Left lung (tissue), 10 donors: ENCODE measurements around the gene DSP. TPM values are rescaled to one million over a fixed set of nuclear protein-coding genes. Genes with fewer than 3 reads are reported as not detected.

Source experiments
- ATAC-seq: fragments of 200-7000 bp; cut with Tn5 transposase; one replicate; pipeline ENCODE4 v1.9.1; 2020; ENCODE audit warnings: moderate library complexity
- DNase-seq, 4 donors: peaks; one replicate each; pipeline ENCODE4 v3.0.0-alpha.2; 2013 to 2020
- H3K27ac ChIP-seq, 2 donors: fragments of 200-600 bp; sonication (generic) in 1 of 2; one replicate each; pipeline versions ENCODE4 v1.5.0 to v1.8.0; 2020 to 2021
- H3K27me3 ChIP-seq, 2 donors: fragments of 200-600 bp; sonication (generic) in 1 of 2; one replicate each; pipeline versions ENCODE4 v1.5.0 to v1.8.0; 2020 to 2021
- H3K36me3 ChIP-seq, 2 donors: fragments of 200-600 bp; sonication (generic) in 1 of 2; one replicate each; pipeline versions ENCODE4 v1.5.0 to v1.8.0; 2020 to 2021
- H3K4me1 ChIP-seq, 2 donors: fragments of 200-600 bp; one replicate each; pipeline ENCODE4 v1.8.0; 2021
- H3K4me3 ChIP-seq, 2 donors: fragments of 200-600 bp; sonication (generic) in 1 of 2; one replicate each; pipeline versions ENCODE4 v1.5.0 to v1.8.0; 2020 to 2021; ENCODE audit warnings: mild to moderate bottlenecking in 1 of 2
- H3K9me3 ChIP-seq, 2 donors: fragments of 200-600 bp; sonication (generic) in 1 of 2; one replicate each; pipeline versions ENCODE4 v1.5.0 to v1.8.0; 2020 to 2021
- CTCF ChIP-seq, 2 donors: fragments of 200-600 bp; sonication (generic) in 1 of 2; IDR thresholded peaks; one replicate each; pipeline versions ENCODE4 v1.5.0 to v1.8.0; 2021; ENCODE audit warnings: antibody characterized with exemption in 2 of 2
- intact Hi-C, 2 donors: fragments of 100-400 bp; cut with DNase I; formaldehyde crosslinking; loops; one replicate each; pipeline versions ENCODE4 v1.11.2 to v1.14.2; 2022
- polyA plus RNA-seq, 6 donors: library from polyadenylated mRNA; unstranded; fragments of 120-200 nt; gene quantifications; one replicate each; pipeline ENCODE4 v1.2.1, GENCODE V29; 2013; ENCODE audit not compliant: insufficient read length in 6 of 6
- total RNA-seq, 2 donors: library from RNA; stranded (reverse); fragmentation: NEBNext Ultra II Directional; extraction: Animal tissue kit (Norgen Biotek cat#: 25700); gene quantifications; one replicate each; pipeline ENCODE4 v1.2.1, GENCODE V29; 2021
- donor health status: DM: no; HTN: yes; CAD: no.
- donor health status: DM: no; HTN: no; CAD: no.

Gene DSP
- total and polyA plus RNA-seq, 8 donors: 15.1 to 75.5 (median 62.0) TPM

- H3K4me3 ChIP-seq: no peak overlapping the region
- H3K9me3 ChIP-seq: no peaks in the 10 kb centered on the region
- ATAC-seq: no peak
- H3K36me3 ChIP-seq: peaks cover 0 to 5% of the 10 kb centered on the region in 2 donors
- TF ChIP-seq CTCF (IDR thresholded peaks at IDR 0.05): no peak
- H3K27ac ChIP-seq: no peak overlapping the region
- intact Hi-C loops: no loop called here
- H3K4me1 ChIP-seq: peaks cover 8 to 29% of the 10 kb centered on the region in 2 donors
- DNase-seq: no peak
- no peaks in the 10 kb centered on the region for H3K27me3 ChIP-seq
Observed at GRCh38 chr6:7588506-7588905, 47.0 kb downstream of the DSP start.

- Histone ChIP-seq H3K27me3 (no peaks in the 10 kb centered on the region), H3K36me3 (peaks cover 0 to 12% of the 10 kb centered on the region in 2 donors), H3K4me1 (peaks cover 8 to 29% of the 10 kb centered on the region in 2 donors), H3K9me3 (no peaks in the 10 kb centered on the region), H3K4me3 (peak overlapping the region in 1 of 2 donors; percentile 86), H3K27ac (no peak overlapping the region)
- no peak for DNase-seq
- intact Hi-C loops: no loop called here
- no peak for TF ChIP-seq CTCF (IDR thresholded peaks at IDR 0.05)
- no peak for ATAC-seq
Observed at GRCh38 chr6:7589221-7589620, 47.8 kb downstream of the DSP start.

- peak; percentile 100 for ATAC-seq
- Histone ChIP-seq H3K36me3 (peaks cover 0 to 22% of the 10 kb centered on the region in 2 donors), H3K9me3 (no peaks in the 10 kb centered on the region), H3K4me1 (peaks cover 8 to 29% of the 10 kb centered on the region in 2 donors), H3K4me3 (peak within 1 kb of the TSS; percentile 86 to 93), H3K27me3 (no peaks in the 10 kb centered on the region), H3K27ac (peak within 1 kb of the TSS; percentile 39 to 71)
- DNase-seq: peak; percentile 90 to 96 (median 94)
- TF ChIP-seq CTCF (IDR thresholded peaks at IDR 0.05): no peak
- intact Hi-C loops: no loop called here
Observed at GRCh38 chr6:7589949-7590917, 48.8 kb downstream of the DSP start, which contains the start of gene SNRNP48. SNRNP48 (plus strand) TSS chr6:7590198; CDS start chr6:7590258, 60 bp downstream.

- Histone ChIP-seq H3K27ac (peak overlapping the region in 1 of 2 donors; percentile 71), H3K36me3 (peaks cover 0 to 29% of the 10 kb centered on the region in 2 donors), H3K9me3 (no peaks in the 10 kb centered on the region), H3K27me3 (no peaks in the 10 kb centered on the region), H3K4me3 (peak overlapping the region; percentile 86 to 93), H3K4me1 (peaks cover 8 to 29% of the 10 kb centered on the region in 2 donors)
- DNase-seq: no peak
- TF ChIP-seq CTCF (IDR thresholded peaks at IDR 0.05): no peak
- peak; percentile 18 for ATAC-seq
- intact Hi-C loops: no loop called here
Observed at GRCh38 chr6:7590918-7591302, 49.4 kb downstream of the DSP start.

- intact Hi-C loops: no loop called here
- H3K4me3 ChIP-seq: peak overlapping the region in 1 of 2 donors; percentile 86
Observed at GRCh38 chr6:7591770-7592169, 50.3 kb downstream of the DSP start.

More at GRCh38 chr6:7591770-7592169, 50.3 kb downstream of the DSP start:
- no peak overlapping the region for H3K27ac ChIP-seq
- peaks cover 8 to 29% of the 10 kb centered on the region in 2 donors for H3K4me1 ChIP-seq
- no peak for TF ChIP-seq CTCF (IDR thresholded peaks at IDR 0.05)
- H3K27me3 ChIP-seq: no peaks in the 10 kb centered on the region
- H3K36me3 ChIP-seq: peaks cover 0 to 38% of the 10 kb centered on the region in 2 donors
- no peaks in the 10 kb centered on the region for H3K9me3 ChIP-seq
- no peak for ATAC-seq
- DNase-seq: no peak
